Measurements from ENCODE around the gene NACAD.

GRCh38 chr7:45089341-45089891, 647 bp upstream of the NACAD start:
- TF ChIP-seq POLR2A (IDR thresholded peaks at IDR 0.05), result no peak
- TF ChIP-seq CTCF (IDR thresholded peaks at IDR 0.05), result no peak
